Epithelial cell of proximal tubule (primary cell): ENCODE data around the gene EI24. TPM values are rescaled to one million over a fixed set of nuclear protein-coding genes. Genes with fewer than 3 reads are reported as not detected.
"Not testable (repeated sequence)": the region's sequence is repeated elsewhere in the genome, so short reads cannot be mapped to it uniquely, and the experiment has no call there.

Experiments
- DNase-seq: peaks from one replicate; pipeline ENCODE4 v3.0.0-alpha.2; 2011; ENCODE audit warnings: low read depth
- H3K4me3 ChIP-seq: 2 replicates; pipeline ENCODE4 v1.5.1; 2011; ENCODE audit warnings: low read depth, mild to moderate bottlenecking, low read length
- total RNA-seq: library from RNA; depleted of rRNA; stranded (reverse); fragments of >200 nt; gene quantifications from 2 replicates; pipeline ENCODE4 v1.2.3, GENCODE V29; 2015
- TF ChIP-seq, protein P1 (sequence below): conservative IDR thresholded peaks from 2 replicates; pipeline ENCODE4 v1.5.1; 2012; ENCODE audit warnings: low read depth, mild to moderate bottlenecking, low read length

The EI24 gene
- total RNA-seq, result 140 and 169 TPM in 2 replicates

DNA sequence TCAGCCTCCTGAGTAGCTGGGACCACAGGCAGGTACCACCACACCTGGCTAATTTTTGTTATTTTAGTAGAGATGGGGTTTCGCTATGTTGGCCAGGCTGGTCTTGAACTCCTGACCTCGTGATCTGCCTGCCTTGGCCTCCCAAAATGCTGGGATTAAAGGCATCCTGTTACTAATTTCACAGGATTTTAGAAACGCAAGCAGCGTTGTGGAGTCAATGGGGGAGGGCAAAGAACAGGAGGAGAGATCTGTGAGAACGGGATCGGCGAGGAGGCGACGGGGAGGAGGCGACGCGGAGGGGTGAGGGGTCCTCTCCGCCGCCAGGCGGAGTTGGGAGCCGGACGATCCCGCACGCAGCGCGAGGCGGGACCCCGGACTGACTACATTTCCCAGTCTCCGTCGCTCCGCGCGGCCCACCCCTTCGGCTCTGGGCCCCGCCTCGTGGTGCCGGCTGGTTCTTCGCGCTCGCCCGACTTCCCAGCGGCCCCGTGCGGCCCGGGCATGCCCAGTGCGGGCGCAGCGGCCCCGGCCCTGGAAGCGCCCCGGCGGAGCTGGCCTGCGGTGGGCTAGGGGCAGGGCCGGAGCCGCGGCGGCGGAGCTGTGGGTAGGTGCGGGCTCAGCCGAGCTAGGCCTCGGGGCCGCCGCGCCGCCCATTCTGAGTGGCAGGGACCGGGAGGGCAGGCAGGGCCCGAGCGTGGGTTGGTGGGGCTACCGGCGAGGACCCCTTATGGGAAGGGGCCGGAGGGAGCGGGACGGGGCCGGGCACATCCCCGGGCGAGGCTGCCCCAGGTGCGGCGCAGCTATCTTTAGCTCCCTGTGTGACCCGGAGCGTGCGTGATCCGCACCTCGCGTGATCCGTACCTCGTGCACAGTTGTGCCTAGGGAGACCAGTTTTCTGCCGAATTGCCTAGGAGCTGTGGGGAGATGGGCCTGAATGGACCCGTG lies at the start of gene EI24:
EI24 (plus strand) TSS at position 508 of the 945 bp plus-strand sequence. CDS start 3,051 bp downstream, outside the sequence.
- no peak for DNase-seq
- TF ChIP-seq, protein P1, sequence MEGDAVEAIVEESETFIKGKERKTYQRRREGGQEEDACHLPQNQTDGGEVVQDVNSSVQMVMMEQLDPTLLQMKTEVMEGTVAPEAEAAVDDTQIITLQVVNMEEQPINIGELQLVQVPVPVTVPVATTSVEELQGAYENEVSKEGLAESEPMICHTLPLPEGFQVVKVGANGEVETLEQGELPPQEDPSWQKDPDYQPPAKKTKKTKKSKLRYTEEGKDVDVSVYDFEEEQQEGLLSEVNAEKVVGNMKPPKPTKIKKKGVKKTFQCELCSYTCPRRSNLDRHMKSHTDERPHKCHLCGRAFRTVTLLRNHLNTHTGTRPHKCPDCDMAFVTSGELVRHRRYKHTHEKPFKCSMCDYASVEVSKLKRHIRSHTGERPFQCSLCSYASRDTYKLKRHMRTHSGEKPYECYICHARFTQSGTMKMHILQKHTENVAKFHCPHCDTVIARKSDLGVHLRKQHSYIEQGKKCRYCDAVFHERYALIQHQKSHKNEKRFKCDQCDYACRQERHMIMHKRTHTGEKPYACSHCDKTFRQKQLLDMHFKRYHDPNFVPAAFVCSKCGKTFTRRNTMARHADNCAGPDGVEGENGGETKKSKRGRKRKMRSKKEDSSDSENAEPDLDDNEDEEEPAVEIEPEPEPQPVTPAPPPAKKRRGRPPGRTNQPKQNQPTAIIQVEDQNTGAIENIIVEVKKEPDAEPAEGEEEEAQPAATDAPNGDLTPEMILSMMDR, result peak; percentile 57
- H3K4me3 ChIP-seq, result peak within 1 kb of the TSS; percentile 68

DNA sequence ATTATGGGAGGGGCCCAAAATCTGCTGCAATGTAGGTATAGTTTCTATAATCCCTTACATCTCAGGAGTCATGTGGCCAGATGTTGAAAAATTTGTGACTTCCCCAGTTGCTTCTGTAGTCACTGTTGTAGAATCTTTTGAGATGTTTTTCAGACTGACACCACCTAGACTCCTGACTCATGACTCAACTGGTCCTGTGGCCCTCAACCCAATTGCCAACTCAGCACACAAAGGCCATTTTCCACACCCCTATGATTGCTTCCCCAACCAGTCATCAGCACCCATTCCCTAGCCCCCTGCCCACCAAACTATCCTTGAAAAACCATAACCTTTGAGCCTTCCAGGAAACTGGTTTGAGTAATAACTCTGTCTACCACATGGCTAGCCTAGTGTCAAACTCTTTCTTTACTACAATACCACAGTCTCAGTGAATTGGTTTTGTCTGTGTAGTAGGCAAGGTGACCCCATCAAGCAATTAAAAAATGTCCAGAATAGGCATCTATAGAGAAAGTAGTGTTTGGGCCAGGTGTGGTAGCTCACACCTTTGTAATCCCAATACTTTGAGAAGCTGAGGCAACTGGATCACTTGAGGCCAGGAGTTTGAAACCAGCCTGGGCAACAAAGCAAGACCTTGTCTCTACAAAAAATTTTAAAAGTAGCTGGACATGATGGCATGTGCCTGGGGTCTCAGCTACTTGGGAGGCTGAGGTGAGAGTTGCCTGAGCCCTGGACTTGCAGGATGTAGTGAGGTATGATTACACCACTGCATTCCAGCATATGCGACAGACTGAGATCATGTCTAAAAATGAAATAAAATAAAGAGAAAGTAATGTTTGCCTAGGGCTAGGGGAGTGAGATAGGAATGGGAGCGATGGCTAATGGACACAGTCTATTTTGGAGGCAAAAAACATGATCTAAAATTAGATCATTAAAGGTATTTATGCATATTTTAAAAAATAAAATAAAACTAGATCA lies 49.1 kb upstream of the EI24 start:
- H3K4me3 ChIP-seq, result no peak overlapping the region
- DNase-seq, result no peak
- TF ChIP-seq, protein P1, result no peak

DNA sequence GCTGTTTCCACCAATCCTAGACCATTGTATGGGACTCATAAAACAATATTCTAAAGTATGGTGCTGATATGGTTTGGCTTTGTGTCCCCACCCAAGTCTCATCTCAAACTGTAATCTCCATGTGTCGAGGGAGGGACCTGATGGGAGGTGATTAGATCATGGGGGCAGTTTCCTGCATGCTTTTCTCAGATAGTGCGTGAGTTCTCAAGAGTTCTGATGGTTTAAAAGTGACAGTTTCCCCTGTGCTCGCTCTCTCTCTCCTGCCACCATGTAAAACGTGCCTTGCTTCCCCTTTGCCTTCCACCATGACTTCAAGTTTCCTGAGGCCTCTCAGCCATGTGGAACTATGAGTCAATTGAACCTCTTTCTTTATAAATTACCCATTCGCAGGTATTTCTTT lies 44.0 kb upstream of the EI24 start:
- H3K4me3 ChIP-seq, result no peak overlapping the region
- no peak for DNase-seq
- TF ChIP-seq, protein P1, result no peak

DNA sequence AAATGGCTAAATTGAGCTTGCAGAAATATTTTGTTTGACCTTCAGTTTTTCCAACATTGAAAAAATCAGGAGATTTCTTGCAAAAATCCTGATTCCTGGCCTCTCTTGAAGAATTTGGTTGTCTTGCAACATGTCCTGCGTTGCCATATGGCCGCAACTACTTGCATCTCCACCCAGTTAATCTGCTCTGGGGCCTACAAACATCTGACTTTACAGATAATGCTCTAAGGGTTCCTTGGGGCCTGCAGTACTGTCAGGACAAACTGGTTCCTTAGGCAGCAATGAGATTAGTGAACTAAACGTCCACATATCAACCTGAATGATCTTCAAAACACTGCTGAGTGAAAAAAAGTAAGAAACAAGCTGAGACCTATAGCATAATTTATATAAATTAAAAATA lies 36.6 kb upstream of the EI24 start:
- no peak for DNase-seq
- H3K4me3 ChIP-seq, result no peak overlapping the region
- TF ChIP-seq, protein P1, result no peak

DNA sequence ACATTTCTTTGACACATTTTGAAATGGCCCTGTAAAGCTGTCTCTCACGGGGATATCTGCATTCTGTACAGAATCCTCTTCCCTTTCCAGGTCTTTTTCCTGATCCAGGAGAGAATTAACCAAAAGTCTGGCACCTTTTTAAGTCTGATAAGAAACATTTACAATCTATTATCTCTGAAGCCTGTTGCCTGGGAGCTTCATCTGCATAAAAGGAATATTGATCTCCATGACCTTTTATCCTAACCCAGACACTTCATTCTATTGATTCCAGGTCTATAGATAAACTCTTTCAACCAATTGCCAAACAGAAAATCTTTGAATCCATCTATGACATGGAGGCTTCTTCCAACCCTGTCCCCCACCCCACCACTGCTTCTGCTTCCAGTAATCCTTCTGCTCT lies 33.7 kb upstream of the EI24 start:
- TF ChIP-seq, protein P1, result no peak
- no peak for DNase-seq
- no peak overlapping the region for H3K4me3 ChIP-seq

DNA sequence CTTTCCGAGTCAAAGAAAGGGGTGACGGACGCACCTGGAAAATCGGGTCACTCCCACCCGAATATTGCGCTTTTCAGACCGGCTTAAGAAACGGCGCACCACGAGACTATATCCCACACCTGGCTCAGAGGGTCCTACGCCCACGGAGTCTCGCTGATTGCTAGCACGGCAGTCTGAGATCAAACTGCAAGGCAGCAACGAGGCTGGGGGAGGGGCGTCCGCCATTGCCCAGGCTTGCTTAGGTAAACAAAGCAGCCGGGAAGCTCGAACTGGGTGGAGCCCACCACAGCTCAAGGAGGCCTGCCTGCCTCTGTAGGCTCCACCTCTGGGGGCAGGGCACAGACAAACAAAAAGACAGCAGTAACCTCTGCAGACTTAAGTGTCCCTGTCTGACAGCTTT lies 32.4 kb upstream of the EI24 start:
- DNase-seq, H3K4me3 ChIP-seq: not testable (repeated sequence)

DNA sequence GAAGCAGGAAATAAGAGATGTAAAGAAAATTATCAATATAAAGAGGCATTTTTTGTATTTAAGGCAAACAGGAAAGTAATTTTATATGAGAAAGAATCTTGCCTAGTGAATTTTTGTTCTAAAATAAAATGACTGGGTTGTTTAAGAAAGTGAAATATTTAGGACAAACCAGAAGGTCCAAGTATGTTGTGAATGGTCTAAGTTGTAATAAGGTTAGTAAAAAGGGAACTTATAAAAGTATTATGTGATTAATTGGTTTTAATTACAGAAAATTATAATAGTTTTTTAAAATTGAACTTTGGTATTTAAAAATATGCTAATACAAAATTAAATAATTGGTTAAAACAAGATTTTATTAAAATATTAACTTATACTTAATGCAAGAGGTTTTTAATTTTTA lies 26.6 kb upstream of the EI24 start:
- TF ChIP-seq, protein P1, result no peak
- no peak for DNase-seq
- no peak overlapping the region for H3K4me3 ChIP-seq
